Left lung (tissue), 10 donors: ENCODE measurements around the gene SCD5. TPM values are rescaled to one million over a fixed set of nuclear protein-coding genes. Genes with fewer than 3 reads are reported as not detected.

Experiments
- ATAC-seq: fragments of 200-7000 bp; cut with Tn5 transposase; one replicate; pipeline ENCODE4 v1.9.1; 2020; ENCODE audit warnings: moderate library complexity
- DNase-seq, 4 donors: peaks; one replicate each; pipeline ENCODE4 v3.0.0-alpha.2; 2013 to 2020
- H3K27ac ChIP-seq, 2 donors: fragments of 200-600 bp; sonication (generic) in 1 of 2; one replicate each; pipeline versions ENCODE4 v1.5.0 to v1.8.0; 2020 to 2021
- H3K27me3 ChIP-seq, 2 donors: fragments of 200-600 bp; sonication (generic) in 1 of 2; one replicate each; pipeline versions ENCODE4 v1.5.0 to v1.8.0; 2020 to 2021
- H3K36me3 ChIP-seq, 2 donors: fragments of 200-600 bp; sonication (generic) in 1 of 2; one replicate each; pipeline versions ENCODE4 v1.5.0 to v1.8.0; 2020 to 2021
- H3K4me1 ChIP-seq, 2 donors: fragments of 200-600 bp; one replicate each; pipeline ENCODE4 v1.8.0; 2021
- H3K4me3 ChIP-seq, 2 donors: fragments of 200-600 bp; sonication (generic) in 1 of 2; one replicate each; pipeline versions ENCODE4 v1.5.0 to v1.8.0; 2020 to 2021; ENCODE audit warnings: mild to moderate bottlenecking in 1 of 2
- H3K9me3 ChIP-seq, 2 donors: fragments of 200-600 bp; sonication (generic) in 1 of 2; one replicate each; pipeline versions ENCODE4 v1.5.0 to v1.8.0; 2020 to 2021
- CTCF ChIP-seq, 2 donors: fragments of 200-600 bp; sonication (generic) in 1 of 2; IDR thresholded peaks; one replicate each; pipeline versions ENCODE4 v1.5.0 to v1.8.0; 2021; ENCODE audit warnings: antibody characterized with exemption in 2 of 2
- intact Hi-C, 2 donors: fragments of 100-400 bp; cut with DNase I; formaldehyde crosslinking; loops; one replicate each; pipeline versions ENCODE4 v1.11.2 to v1.14.2; 2022
- polyA plus RNA-seq, 6 donors: library from polyadenylated mRNA; unstranded; fragments of 120-200 nt; gene quantifications; one replicate each; pipeline ENCODE4 v1.2.1, GENCODE V29; 2013; ENCODE audit not compliant: insufficient read length in 6 of 6
- total RNA-seq, 2 donors: library from RNA; stranded (reverse); fragmentation: NEBNext Ultra II Directional; extraction: Animal tissue kit (Norgen Biotek cat#: 25700); gene quantifications; one replicate each; pipeline ENCODE4 v1.2.1, GENCODE V29; 2021
- donor health status: DM: no; HTN: yes; CAD: no.
- donor health status: DM: no; HTN: no; CAD: no.

SCD5 gene
- total and polyA plus RNA-seq, 8 donors = 12.5 to 41.1 (median 35.0) TPM

- no peak for DNase-seq
- no peak for ATAC-seq
- H3K27ac ChIP-seq = no peak overlapping the region
- TF ChIP-seq CTCF (IDR thresholded peaks at IDR 0.05) = no peak
- intact Hi-C loops = no loop called here
- H3K4me3 ChIP-seq = no peak overlapping the region
- H3K27me3 ChIP-seq = no peaks in the 10 kb centered on the region
- H3K36me3 ChIP-seq = no peaks in the 10 kb centered on the region
- no peaks in the 10 kb centered on the region for H3K9me3 ChIP-seq
- peaks cover 5 to 9% of the 10 kb centered on the region in 2 donors for H3K4me1 ChIP-seq
Measured at GRCh38 chr4:82779032-82779431, 19.6 kb downstream of the SCD5 start.

DNA sequence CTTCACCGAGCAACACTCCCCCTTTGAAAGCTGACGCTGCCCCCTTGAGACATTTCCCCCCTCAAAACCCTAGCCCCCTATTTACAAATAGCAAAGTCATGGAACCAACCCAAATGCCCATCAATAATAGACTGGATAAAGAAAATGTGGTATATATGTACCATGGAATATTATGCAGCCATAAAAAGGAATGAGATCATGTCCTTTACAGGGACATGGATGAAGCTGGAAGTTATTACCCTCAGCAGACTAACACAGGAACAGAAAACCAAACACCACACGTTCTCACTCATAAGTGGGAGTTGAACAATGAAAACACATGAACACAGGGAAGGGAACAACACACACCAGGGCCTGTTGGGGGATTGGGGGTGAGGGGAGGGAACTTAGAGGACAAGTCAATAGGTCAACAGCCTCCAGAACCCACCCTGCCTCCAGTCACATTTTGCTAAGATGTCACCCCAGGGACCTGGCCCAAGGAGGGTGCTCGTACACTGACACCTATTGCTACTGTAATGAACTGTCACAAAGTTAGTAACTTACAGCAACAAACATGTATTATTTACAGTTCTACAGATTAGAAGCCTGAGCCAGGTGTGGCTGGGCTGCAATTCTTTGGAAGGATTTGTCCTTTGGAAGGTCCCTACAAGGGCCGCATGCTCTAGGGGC lies 20.6 kb downstream of the SCD5 start:
- no peaks in the 10 kb centered on the region for H3K36me3 ChIP-seq
- ATAC-seq = no peak
- intact Hi-C loops = no loop called here
- H3K27me3 ChIP-seq = no peaks in the 10 kb centered on the region
- no peak for DNase-seq
- peaks cover 5 to 9% of the 10 kb centered on the region in 2 donors for H3K4me1 ChIP-seq
- H3K9me3 ChIP-seq = no peaks in the 10 kb centered on the region
- no peak overlapping the region for H3K4me3 ChIP-seq
- TF ChIP-seq CTCF (IDR thresholded peaks at IDR 0.05) = no peak
- no peak overlapping the region for H3K27ac ChIP-seq

GRCh38 chr4:82776925-82777542 lies 21.6 kb downstream of the SCD5 start:
- peak; percentile 15 for ATAC-seq
- Histone ChIP-seq H3K4me3 (no peak overlapping the region), H3K27me3 (no peaks in the 10 kb centered on the region), H3K4me1 (peaks cover 5 to 9% of the 10 kb centered on the region in 2 donors), H3K27ac (no peak overlapping the region), H3K36me3 (no peaks in the 10 kb centered on the region), H3K9me3 (no peaks in the 10 kb centered on the region)
- no peak for TF ChIP-seq CTCF (IDR thresholded peaks at IDR 0.05)
- no peak for DNase-seq
- intact Hi-C loops = no loop called here

GRCh38 chr4:82775243-82775642 lies 23.4 kb downstream of the SCD5 start:
- no peak overlapping the region for H3K4me3 ChIP-seq
- ATAC-seq (no peak), DNase-seq (no peak)
- no peaks in the 10 kb centered on the region for H3K27me3 ChIP-seq
- no peaks in the 10 kb centered on the region for H3K9me3 ChIP-seq
- intact Hi-C loops = no loop called here
- no peaks in the 10 kb centered on the region for H3K4me1 ChIP-seq
- no peak overlapping the region for H3K27ac ChIP-seq
- no peaks in the 10 kb centered on the region for H3K36me3 ChIP-seq
- TF ChIP-seq CTCF (IDR thresholded peaks at IDR 0.05) = no peak

DNA sequence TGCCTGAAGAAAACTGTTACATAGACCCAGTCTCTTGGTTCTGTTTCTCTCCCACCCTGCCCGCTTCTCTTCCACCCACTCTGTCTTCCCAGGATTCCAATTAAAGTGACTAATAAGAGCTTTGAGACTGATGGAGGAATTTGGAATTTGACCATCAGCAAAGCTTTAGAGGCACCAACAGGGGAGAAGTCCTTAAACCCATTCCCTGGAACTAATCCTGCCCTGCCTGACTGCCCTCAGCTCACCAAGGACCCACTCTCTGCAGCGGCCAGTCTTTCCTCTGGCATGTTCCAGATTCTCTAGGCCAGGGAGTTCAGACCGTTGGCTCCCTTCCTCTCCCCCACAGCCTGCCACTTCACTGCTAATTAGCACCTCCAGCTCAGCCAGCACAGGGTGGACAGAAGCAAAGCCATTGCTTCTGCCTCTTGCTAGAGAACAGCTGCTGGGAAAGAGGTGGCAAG lies 23.9 kb downstream of the SCD5 start:
- Histone ChIP-seq H3K4me1 (no peaks in the 10 kb centered on the region), H3K27ac (no peak overlapping the region), H3K36me3 (no peaks in the 10 kb centered on the region), H3K4me3 (no peak overlapping the region), H3K27me3 (no peaks in the 10 kb centered on the region), H3K9me3 (no peaks in the 10 kb centered on the region)
- DNase-seq (no peak), ATAC-seq (no peak)
- intact Hi-C loops = no loop called here
- TF ChIP-seq CTCF (IDR thresholded peaks at IDR 0.05) = no peak
